Measurements from ENCODE around the gene TAF10.

The TAF10 gene

GRCh38 chr11:6650980-6651379 is 39.0 kb upstream of the TAF10 start:
- no CpG with 5 or more reads among the region's 6 CpGs for WGBS (ENCODE audit: extremely low coverage, insufficient coverage, insufficient read length)
- Histone ChIP-seq H3K4ac (ENCODE audit: low read depth, low read length) (no peak overlapping the region), H2AK5ac (ENCODE audit: low read length) (no peak overlapping the region), H4K12ac (ENCODE audit: low read depth, low read length) (no peak overlapping the region), H3K79me2 (ENCODE audit: control insufficient read depth, insufficient read depth, low read length, poor library complexity) (no peaks in the 10 kb centered on the region), H3K4me2 (ENCODE audit: low read length) (no peak overlapping the region), H3K14ac (ENCODE audit: low read length) (no peak overlapping the region), H3K4me3 (ENCODE audit: low read depth, low read length) (no peak overlapping the region), H2BK5ac (ENCODE audit: low read depth, low read length, poor library complexity) (no peak overlapping the region), H2BK12ac (ENCODE audit: low read length) (no peak overlapping the region), H3K4me1 (ENCODE audit: control insufficient read depth in 1 of 2, insufficient read depth in 2 of 2, low read length in 2 of 2) (peaks cover 0 to 6% of the 10 kb centered on the region in 2 experiments), H2AFZ (ENCODE audit: insufficient read depth, low read length, poor library complexity) (no peak overlapping the region), H3K36me3 (ENCODE audit: control insufficient read depth in 1 of 2, insufficient read depth in 2 of 2, low read length in 2 of 2) (no peaks in the 10 kb centered on the region), H4K8ac (ENCODE audit: low read depth, low read length) (no peak overlapping the region), H3K9me3 (ENCODE audit: insufficient read depth, low read depth, low read length) (no peaks in the 10 kb centered on the region), H3K18ac (ENCODE audit: low read length) (no peak overlapping the region), H3K27me3 (ENCODE audit: insufficient read depth, low read length) (peaks cover 21% of the 10 kb centered on the region), H3K27ac (ENCODE audit: low read depth, low read length) (no peak overlapping the region), H3K9ac (ENCODE audit: low read length) (no peak overlapping the region), H4K91ac (ENCODE audit: low read depth, low read length) (no peak overlapping the region), H3K23ac (ENCODE audit: low read length) (no peak overlapping the region), H3K79me1 (ENCODE audit: low read length) (no peaks in the 10 kb centered on the region), H2BK120ac (ENCODE audit: insufficient read depth, low read length, poor library complexity) (no peak overlapping the region)
- peak; percentile 7 to 31 for DNase-seq

DNA sequence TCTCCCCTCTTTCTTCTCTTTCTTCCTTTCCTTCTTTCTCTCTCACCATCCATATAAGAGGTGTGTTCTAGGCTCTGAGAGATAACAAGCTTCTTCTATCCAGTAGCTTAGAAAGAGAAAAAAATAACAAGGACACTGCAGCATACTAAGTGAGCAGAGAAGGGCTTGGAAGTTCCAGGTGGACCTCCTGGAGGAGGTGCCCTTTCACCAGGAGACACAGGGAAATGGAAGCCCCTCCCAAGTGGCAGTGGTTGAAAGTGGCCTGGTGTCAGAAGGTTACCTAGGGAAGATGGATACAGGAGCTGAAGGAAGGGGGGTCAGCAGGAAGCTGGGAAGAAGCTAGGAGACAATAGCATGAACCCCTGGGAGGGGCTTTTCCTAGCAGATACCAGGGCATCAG is 38.1 kb upstream of the TAF10 start:
- H3K27ac ChIP-seq (ENCODE audit: low read depth, low read length), result no peak overlapping the region
- no peak overlapping the region for H2BK12ac ChIP-seq (ENCODE audit: low read length)
- no peak overlapping the region for H3K9ac ChIP-seq (ENCODE audit: low read length)
- H3K36me3 ChIP-seq (ENCODE audit: control insufficient read depth in 1 of 2, insufficient read depth in 2 of 2, low read length in 2 of 2), result no peaks in the 10 kb centered on the region
- no peak for DNase-seq
- H2BK5ac ChIP-seq (ENCODE audit: low read depth, low read length, poor library complexity), result no peak overlapping the region
- no peaks in the 10 kb centered on the region for H3K79me1 ChIP-seq (ENCODE audit: low read length)
- H4K91ac ChIP-seq (ENCODE audit: low read depth, low read length), result no peak overlapping the region
- H3K18ac ChIP-seq (ENCODE audit: low read length), result no peak overlapping the region
- no peaks in the 10 kb centered on the region for H3K9me3 ChIP-seq (ENCODE audit: insufficient read depth, low read depth, low read length)
- no peak overlapping the region for H2BK120ac ChIP-seq (ENCODE audit: insufficient read depth, low read length, poor library complexity)
- H3K4me3 ChIP-seq (ENCODE audit: low read depth, low read length), result no peak overlapping the region
- no peak overlapping the region for H2AK5ac ChIP-seq (ENCODE audit: low read length)
- no peak overlapping the region for H4K12ac ChIP-seq (ENCODE audit: low read depth, low read length)
- no peak overlapping the region for H2AFZ ChIP-seq (ENCODE audit: insufficient read depth, low read length, poor library complexity)
- no peak overlapping the region for H3K23ac ChIP-seq (ENCODE audit: low read length)
- peaks cover 0 to 2% of the 10 kb centered on the region in 2 experiments for H3K4me1 ChIP-seq (ENCODE audit: control insufficient read depth in 1 of 2, insufficient read depth in 2 of 2, low read length in 2 of 2)
- no peak overlapping the region for H3K4ac ChIP-seq (ENCODE audit: low read depth, low read length)
- H4K8ac ChIP-seq (ENCODE audit: low read depth, low read length), result no peak overlapping the region
- H3K27me3 ChIP-seq (ENCODE audit: insufficient read depth, low read length), result peaks cover 15% of the 10 kb centered on the region
- no peaks in the 10 kb centered on the region for H3K79me2 ChIP-seq (ENCODE audit: control insufficient read depth, insufficient read depth, low read length, poor library complexity)
- no peak overlapping the region for H3K4me2 ChIP-seq (ENCODE audit: low read length)
- no peak overlapping the region for H3K14ac ChIP-seq (ENCODE audit: low read length)

- DNase-seq, result no peak
- no peak overlapping the region for H3K18ac ChIP-seq (ENCODE audit: low read length)
- WGBS (ENCODE audit: extremely low coverage, insufficient coverage, insufficient read length), result no CpG with 5 or more reads among the region's 1 CpG
- no peak overlapping the region for H3K9ac ChIP-seq (ENCODE audit: low read length)
- no peak overlapping the region for H3K27ac ChIP-seq (ENCODE audit: low read depth, low read length)
- no peaks in the 10 kb centered on the region for H3K9me3 ChIP-seq (ENCODE audit: insufficient read depth, low read depth, low read length)
- H4K91ac ChIP-seq (ENCODE audit: low read depth, low read length), result no peak overlapping the region
- H2BK120ac ChIP-seq (ENCODE audit: insufficient read depth, low read length, poor library complexity), result no peak overlapping the region
- no peak overlapping the region for H4K12ac ChIP-seq (ENCODE audit: low read depth, low read length)
- H2BK12ac ChIP-seq (ENCODE audit: low read length), result no peak overlapping the region
- no peaks in the 10 kb centered on the region for H3K79me1 ChIP-seq (ENCODE audit: low read length)
- H3K4me1 ChIP-seq (ENCODE audit: control insufficient read depth in 1 of 2, insufficient read depth in 2 of 2, low read length in 2 of 2), result no peaks in the 10 kb centered on the region
- no peak overlapping the region for H4K8ac ChIP-seq (ENCODE audit: low read depth, low read length)
- no peaks in the 10 kb centered on the region for H3K79me2 ChIP-seq (ENCODE audit: control insufficient read depth, insufficient read depth, low read length, poor library complexity)
- H3K23ac ChIP-seq (ENCODE audit: low read length), result no peak overlapping the region
- H3K36me3 ChIP-seq (ENCODE audit: control insufficient read depth in 1 of 2, insufficient read depth in 2 of 2, low read length in 2 of 2), result no peaks in the 10 kb centered on the region
- H2AK5ac ChIP-seq (ENCODE audit: low read length), result no peak overlapping the region
- no peak overlapping the region for H3K14ac ChIP-seq (ENCODE audit: low read length)
- peaks cover 3% of the 10 kb centered on the region for H3K27me3 ChIP-seq (ENCODE audit: insufficient read depth, low read length)
- H2AFZ ChIP-seq (ENCODE audit: insufficient read depth, low read length, poor library complexity), result no peak overlapping the region
- no peak overlapping the region for H3K4me3 ChIP-seq (ENCODE audit: low read depth, low read length)
- no peak overlapping the region for H3K4me2 ChIP-seq (ENCODE audit: low read length)
- H3K4ac ChIP-seq (ENCODE audit: low read depth, low read length), result no peak overlapping the region
- no peak overlapping the region for H2BK5ac ChIP-seq (ENCODE audit: low read depth, low read length, poor library complexity)
These were observed 36.5 kb upstream of the TAF10 start for GRCh38 chr11:6648501-6648900.

- Histone ChIP-seq H3K23ac (ENCODE audit: low read length) (no peak overlapping the region), H3K14ac (ENCODE audit: low read length) (no peak overlapping the region), H3K4me1 (ENCODE audit: control insufficient read depth in 1 of 2, insufficient read depth in 2 of 2, low read length in 2 of 2) (no peaks in the 10 kb centered on the region), H3K4ac (ENCODE audit: low read depth, low read length) (no peak overlapping the region), H2BK120ac (ENCODE audit: insufficient read depth, low read length, poor library complexity) (no peak overlapping the region), H3K4me3 (ENCODE audit: low read depth, low read length) (no peak overlapping the region), H3K79me1 (ENCODE audit: low read length) (no peaks in the 10 kb centered on the region), H3K27me3 (ENCODE audit: insufficient read depth, low read length) (no peaks in the 10 kb centered on the region), H3K27ac (ENCODE audit: low read depth, low read length) (no peak overlapping the region), H3K18ac (ENCODE audit: low read length) (no peak overlapping the region), H2AFZ (ENCODE audit: insufficient read depth, low read length, poor library complexity) (no peak overlapping the region), H3K79me2 (ENCODE audit: control insufficient read depth, insufficient read depth, low read length, poor library complexity) (no peaks in the 10 kb centered on the region), H3K4me2 (ENCODE audit: low read length) (no peak overlapping the region), H4K91ac (ENCODE audit: low read depth, low read length) (no peak overlapping the region), H2BK5ac (ENCODE audit: low read depth, low read length, poor library complexity) (no peak overlapping the region), H3K9ac (ENCODE audit: low read length) (no peak overlapping the region), H3K9me3 (ENCODE audit: insufficient read depth, low read depth, low read length) (no peaks in the 10 kb centered on the region), H3K36me3 (ENCODE audit: control insufficient read depth in 1 of 2, insufficient read depth in 2 of 2, low read length in 2 of 2) (no peaks in the 10 kb centered on the region), H4K8ac (ENCODE audit: low read depth, low read length) (no peak overlapping the region), H2AK5ac (ENCODE audit: low read length) (no peak overlapping the region), H2BK12ac (ENCODE audit: low read length) (no peak overlapping the region), H4K12ac (ENCODE audit: low read depth, low read length) (no peak overlapping the region)
- no peak for DNase-seq
- WGBS (ENCODE audit: extremely low coverage, insufficient coverage, insufficient read length), result no CpG with 5 or more reads among the region's 2 CpGs
These were observed 35.8 kb upstream of the TAF10 start for GRCh38 chr11:6647836-6648235.

All from trophoblast cell (in vitro differentiated cells and primary cell).